H1 (cell line): Measurements from ENCODE around the gene WDFY1. TPM values are rescaled to one million over a fixed set of nuclear protein-coding genes. Genes with fewer than 3 reads are reported as not detected.

Experiments used
- CEBPB ChIP-seq: IDR thresholded peaks from 2 replicates; pipeline ENCODE4 v1.6.1; 2012; ENCODE audit warnings: low read depth, low read length
- JUN ChIP-seq: IDR thresholded peaks from 2 replicates; pipeline ENCODE4 v1.6.1; 2011; ENCODE audit warnings: low read depth, mild to moderate bottlenecking, improper control_type of control experiment, low read length
- KDM5A ChIP-seq: fragments of 200-600 bp; IDR thresholded peaks from 2 replicates; pipeline ENCODE4 v1.7.1; 2012; ENCODE audit warnings: mild to moderate bottlenecking, low read length, inconsistent platforms, mixed read lengths
- RNF2 ChIP-seq: fragments of 200-900, 300-1000 bp; sonication (generic); IDR thresholded peaks from 2 replicates; pipeline ENCODE4 v1.7.1; 2016; ENCODE audit warnings: borderline replicate concordance, low read depth, mild to moderate bottlenecking, antibody characterized with exemption, low read length; ENCODE audit not compliant: poor library complexity, severe bottlenecking; ENCODE audit errors: missing control alignments
- SIRT6 ChIP-seq: IDR thresholded peaks from one replicate; pipeline ENCODE4 v1.7.1; 2012; ENCODE audit warnings: low read length, inconsistent platforms
- SP4 ChIP-seq: IDR thresholded peaks from 2 replicates; pipeline ENCODE4 v1.6.1; 2012; ENCODE audit warnings: low read length, inconsistent platforms
- TCF12 ChIP-seq: IDR thresholded peaks from 2 replicates; pipeline ENCODE4 v1.6.1; 2011; ENCODE audit warnings: low read depth, mild to moderate bottlenecking, low read length
- polyA plus RNA-seq, 7 experiments: library from polyadenylated mRNA; depleted of rRNA in 3 of 7; stranded (reverse) in 5 of 7; unstranded in 2 of 7; fragments of >200 nt in 5 of 7; fragments of 200-250 nt in 2 of 7; gene quantifications; 1 replicate in 5 of 7; 2 replicates in 1 of 7; 4 replicates in 1 of 7; pipeline versions ENCODE4 v1.2.1 to v1.2.3, GENCODE V29; 2011 to 2013; ENCODE audit warnings: missing spikeins in 2 of 7, mixed read lengths in 2 of 7
- total RNA-seq: library from RNA; stranded (reverse); fragmentation: NEBNext Ultra II Directional; extraction: Animal tissue kit (Norgen Biotek cat#: 25700); gene quantifications from 2 replicates; pipeline ENCODE4 v1.2.1, GENCODE V29; 2021
- TF ChIP-seq, protein P1 (sequence below): fragments of 300-600 bp; sonication (generic); IDR thresholded peaks from 2 replicates; pipeline ENCODE4 v1.7.1; 2012; ENCODE audit warnings: low read length, moderate library complexity, mild to moderate bottlenecking, inconsistent platforms; ENCODE audit not compliant: insufficient replicate concordance
- TF ChIP-seq, protein P2 (sequence below): IDR thresholded peaks from 2 replicates; pipeline ENCODE4 v1.6.1; 2011; ENCODE audit warnings: low read depth, mild to moderate bottlenecking, low read length; ENCODE audit not compliant: insufficient read depth

Gene WDFY1
- total and polyA plus RNA-seq, 2 of the 8 experiments (the other 6 are each of a cell fraction or from before 2014, with no cell fraction given): 68.4 to 94.7 TPM

DNA sequence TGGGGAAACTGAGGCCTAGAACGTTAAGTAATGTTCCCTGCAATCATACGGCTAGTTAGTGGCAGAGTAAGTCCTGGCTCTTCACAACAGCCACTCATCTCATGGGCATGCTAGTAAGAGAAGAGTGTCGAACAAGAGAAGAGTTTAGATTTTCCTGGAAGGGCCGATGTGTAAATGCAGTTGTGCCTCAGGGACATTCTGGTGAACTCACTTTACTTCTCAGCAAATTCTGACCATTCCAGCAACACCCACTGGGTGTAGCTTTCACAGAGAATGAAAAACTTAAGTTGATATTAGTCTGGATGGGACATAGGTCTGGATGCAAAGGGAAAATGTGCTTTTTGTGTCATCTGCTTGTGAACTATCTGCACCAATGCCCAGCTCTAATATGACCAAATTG lies 35.7 kb upstream of the WDFY1 start (continued):
- TF ChIP-seq, protein P1, sequence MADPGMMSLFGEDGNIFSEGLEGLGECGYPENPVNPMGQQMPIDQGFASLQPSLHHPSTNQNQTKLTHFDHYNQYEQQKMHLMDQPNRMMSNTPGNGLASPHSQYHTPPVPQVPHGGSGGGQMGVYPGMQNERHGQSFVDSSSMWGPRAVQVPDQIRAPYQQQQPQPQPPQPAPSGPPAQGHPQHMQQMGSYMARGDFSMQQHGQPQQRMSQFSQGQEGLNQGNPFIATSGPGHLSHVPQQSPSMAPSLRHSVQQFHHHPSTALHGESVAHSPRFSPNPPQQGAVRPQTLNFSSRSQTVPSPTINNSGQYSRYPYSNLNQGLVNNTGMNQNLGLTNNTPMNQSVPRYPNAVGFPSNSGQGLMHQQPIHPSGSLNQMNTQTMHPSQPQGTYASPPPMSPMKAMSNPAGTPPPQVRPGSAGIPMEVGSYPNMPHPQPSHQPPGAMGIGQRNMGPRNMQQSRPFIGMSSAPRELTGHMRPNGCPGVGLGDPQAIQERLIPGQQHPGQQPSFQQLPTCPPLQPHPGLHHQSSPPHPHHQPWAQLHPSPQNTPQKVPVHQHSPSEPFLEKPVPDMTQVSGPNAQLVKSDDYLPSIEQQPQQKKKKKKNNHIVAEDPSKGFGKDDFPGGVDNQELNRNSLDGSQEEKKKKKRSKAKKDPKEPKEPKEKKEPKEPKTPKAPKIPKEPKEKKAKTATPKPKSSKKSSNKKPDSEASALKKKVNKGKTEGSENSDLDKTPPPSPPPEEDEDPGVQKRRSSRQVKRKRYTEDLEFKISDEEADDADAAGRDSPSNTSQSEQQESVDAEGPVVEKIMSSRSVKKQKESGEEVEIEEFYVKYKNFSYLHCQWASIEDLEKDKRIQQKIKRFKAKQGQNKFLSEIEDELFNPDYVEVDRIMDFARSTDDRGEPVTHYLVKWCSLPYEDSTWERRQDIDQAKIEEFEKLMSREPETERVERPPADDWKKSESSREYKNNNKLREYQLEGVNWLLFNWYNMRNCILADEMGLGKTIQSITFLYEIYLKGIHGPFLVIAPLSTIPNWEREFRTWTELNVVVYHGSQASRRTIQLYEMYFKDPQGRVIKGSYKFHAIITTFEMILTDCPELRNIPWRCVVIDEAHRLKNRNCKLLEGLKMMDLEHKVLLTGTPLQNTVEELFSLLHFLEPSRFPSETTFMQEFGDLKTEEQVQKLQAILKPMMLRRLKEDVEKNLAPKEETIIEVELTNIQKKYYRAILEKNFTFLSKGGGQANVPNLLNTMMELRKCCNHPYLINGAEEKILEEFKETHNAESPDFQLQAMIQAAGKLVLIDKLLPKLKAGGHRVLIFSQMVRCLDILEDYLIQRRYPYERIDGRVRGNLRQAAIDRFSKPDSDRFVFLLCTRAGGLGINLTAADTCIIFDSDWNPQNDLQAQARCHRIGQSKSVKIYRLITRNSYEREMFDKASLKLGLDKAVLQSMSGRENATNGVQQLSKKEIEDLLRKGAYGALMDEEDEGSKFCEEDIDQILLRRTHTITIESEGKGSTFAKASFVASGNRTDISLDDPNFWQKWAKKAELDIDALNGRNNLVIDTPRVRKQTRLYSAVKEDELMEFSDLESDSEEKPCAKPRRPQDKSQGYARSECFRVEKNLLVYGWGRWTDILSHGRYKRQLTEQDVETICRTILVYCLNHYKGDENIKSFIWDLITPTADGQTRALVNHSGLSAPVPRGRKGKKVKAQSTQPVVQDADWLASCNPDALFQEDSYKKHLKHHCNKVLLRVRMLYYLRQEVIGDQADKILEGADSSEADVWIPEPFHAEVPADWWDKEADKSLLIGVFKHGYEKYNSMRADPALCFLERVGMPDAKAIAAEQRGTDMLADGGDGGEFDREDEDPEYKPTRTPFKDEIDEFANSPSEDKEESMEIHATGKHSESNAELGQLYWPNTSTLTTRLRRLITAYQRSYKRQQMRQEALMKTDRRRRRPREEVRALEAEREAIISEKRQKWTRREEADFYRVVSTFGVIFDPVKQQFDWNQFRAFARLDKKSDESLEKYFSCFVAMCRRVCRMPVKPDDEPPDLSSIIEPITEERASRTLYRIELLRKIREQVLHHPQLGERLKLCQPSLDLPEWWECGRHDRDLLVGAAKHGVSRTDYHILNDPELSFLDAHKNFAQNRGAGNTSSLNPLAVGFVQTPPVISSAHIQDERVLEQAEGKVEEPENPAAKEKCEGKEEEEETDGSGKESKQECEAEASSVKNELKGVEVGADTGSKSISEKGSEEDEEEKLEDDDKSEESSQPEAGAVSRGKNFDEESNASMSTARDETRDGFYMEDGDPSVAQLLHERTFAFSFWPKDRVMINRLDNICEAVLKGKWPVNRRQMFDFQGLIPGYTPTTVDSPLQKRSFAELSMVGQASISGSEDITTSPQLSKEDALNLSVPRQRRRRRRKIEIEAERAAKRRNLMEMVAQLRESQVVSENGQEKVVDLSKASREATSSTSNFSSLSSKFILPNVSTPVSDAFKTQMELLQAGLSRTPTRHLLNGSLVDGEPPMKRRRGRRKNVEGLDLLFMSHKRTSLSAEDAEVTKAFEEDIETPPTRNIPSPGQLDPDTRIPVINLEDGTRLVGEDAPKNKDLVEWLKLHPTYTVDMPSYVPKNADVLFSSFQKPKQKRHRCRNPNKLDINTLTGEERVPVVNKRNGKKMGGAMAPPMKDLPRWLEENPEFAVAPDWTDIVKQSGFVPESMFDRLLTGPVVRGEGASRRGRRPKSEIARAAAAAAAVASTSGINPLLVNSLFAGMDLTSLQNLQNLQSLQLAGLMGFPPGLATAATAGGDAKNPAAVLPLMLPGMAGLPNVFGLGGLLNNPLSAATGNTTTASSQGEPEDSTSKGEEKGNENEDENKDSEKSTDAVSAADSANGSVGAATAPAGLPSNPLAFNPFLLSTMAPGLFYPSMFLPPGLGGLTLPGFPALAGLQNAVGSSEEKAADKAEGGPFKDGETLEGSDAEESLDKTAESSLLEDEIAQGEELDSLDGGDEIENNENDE: no peak
- no peak for TF ChIP-seq CEBPB
- TF ChIP-seq SP4: no peak
- TF ChIP-seq JUN: no peak
- no peak for TF ChIP-seq RNF2
- TF ChIP-seq, protein P2, sequence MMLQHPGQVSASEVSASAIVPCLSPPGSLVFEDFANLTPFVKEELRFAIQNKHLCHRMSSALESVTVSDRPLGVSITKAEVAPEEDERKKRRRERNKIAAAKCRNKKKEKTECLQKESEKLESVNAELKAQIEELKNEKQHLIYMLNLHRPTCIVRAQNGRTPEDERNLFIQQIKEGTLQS: no peak
- TF ChIP-seq TCF12: no peak
- no peak for TF ChIP-seq SIRT6
- TF ChIP-seq KDM5A: no peak
